SHP77 (cell line): ENCODE data around the gene SPDYE16.
"Not testable (repeated sequence)": the region's sequence is repeated elsewhere in the genome, so short reads cannot be mapped to it uniquely, and the experiment has no call there.

Source experiments
- DNase-seq, 2 experiments: peaks; one replicate each; lab custom pipeline; 2025; lab: John Stamatoyannopoulos, UW

The SPDYE16 gene

GRCh38 chr7:76543197-76543596 lies at the start of gene SPDYE16:
Gene SPDYE16, minus strand, starts transcription at chr7:76543297. Its CDS starts 1,838 bp downstream, at chr7:76541459.
- DNase-seq = not testable (repeated sequence)

GRCh38 chr7:76592694-76593093 lies 49.6 kb upstream of the SPDYE16 start:
- DNase-seq = not testable (repeated sequence)

GRCh38 chr7:76591602-76592304 lies 48.7 kb upstream of the SPDYE16 start:
- DNase-seq = not testable (repeated sequence)

GRCh38 chr7:76591033-76591432 lies 47.9 kb upstream of the SPDYE16 start:
- not testable (repeated sequence) for DNase-seq

GRCh38 chr7:76588586-76588985 lies 45.5 kb upstream of the SPDYE16 start:
- DNase-seq = not testable (repeated sequence)

- DNase-seq = not testable (repeated sequence)
Observed at GRCh38 chr7:76586585-76587315, 43.7 kb upstream of the SPDYE16 start.

- not testable (repeated sequence) for DNase-seq
Observed at GRCh38 chr7:76583636-76584281, 40.7 kb upstream of the SPDYE16 start.

- DNase-seq = not testable (repeated sequence)
Observed at GRCh38 chr7:76582848-76583631, 39.9 kb upstream of the SPDYE16 start.

- DNase-seq = not testable (repeated sequence)
Observed at GRCh38 chr7:76575919-76576655, 33.0 kb upstream of the SPDYE16 start.

GRCh38 chr7:76575431-76575830 lies 32.3 kb upstream of the SPDYE16 start:
- not testable (repeated sequence) for DNase-seq

- not testable (repeated sequence) for DNase-seq
Observed at GRCh38 chr7:76572296-76572695, 29.2 kb upstream of the SPDYE16 start.

- DNase-seq = not testable (repeated sequence)
Observed at GRCh38 chr7:76570324-76570775, 27.3 kb upstream of the SPDYE16 start.

- not testable (repeated sequence) for DNase-seq
Observed at GRCh38 chr7:76568742-76569141, 25.6 kb upstream of the SPDYE16 start.

GRCh38 chr7:76567753-76568152 lies 24.7 kb upstream of the SPDYE16 start:
- DNase-seq = not testable (repeated sequence)

- DNase-seq = not testable (repeated sequence)
Observed at GRCh38 chr7:76567311-76567710, 24.2 kb upstream of the SPDYE16 start.

GRCh38 chr7:76565001-76565400 lies 21.9 kb upstream of the SPDYE16 start:
- not testable (repeated sequence) for DNase-seq

GRCh38 chr7:76561342-76561741 lies 18.2 kb upstream of the SPDYE16 start:
- not testable (repeated sequence) for DNase-seq

- DNase-seq = not testable (repeated sequence)
Observed at GRCh38 chr7:76560157-76560556, 17.1 kb upstream of the SPDYE16 start.

GRCh38 chr7:76559685-76560084 lies 16.6 kb upstream of the SPDYE16 start:
- DNase-seq = not testable (repeated sequence)

GRCh38 chr7:76551992-76552391 lies 8.9 kb upstream of the SPDYE16 start:
- not testable (repeated sequence) for DNase-seq

GRCh38 chr7:76549855-76550248 lies 6.8 kb upstream of the SPDYE16 start:
- DNase-seq = not testable (repeated sequence)
